Adrenal gland (tissue), 12 donors: ENCODE data around the gene BMP8B. TPM values are rescaled to one million over a fixed set of nuclear protein-coding genes. Genes with fewer than 3 reads are reported as not detected.
"Not testable (repeated sequence)": the region's sequence is repeated elsewhere in the genome, so short reads cannot be mapped to it uniquely, and the experiment has no call there.

Source experiments
- DNase-seq, 7 donors: peaks; one replicate each; pipeline ENCODE4 v3.0.0-alpha.2; 2019 to 2020
- H3K27ac ChIP-seq, 5 donors: fragments of 200-600 bp; sonication (generic) in 4 of 5; 1 replicate in 3 of 5; 2 replicates in 2 of 5; pipeline versions ENCODE4 v1.5.1 to v1.8.0; 2016 to 2020; ENCODE audit warnings: mild to moderate bottlenecking in 1 of 5
- H3K27me3 ChIP-seq: fragments of 200-600 bp; 2 replicates; pipeline ENCODE4 v1.8.0; 2021
- H3K36me3 ChIP-seq, 2 donors: fragments of 200-600 bp; replicated peaks in 1 of 2; 1 replicate in 1 of 2; 2 replicates in 1 of 2; pipeline versions ENCODE4 v1.5.1 to v1.8.0; 2018 to 2022
- H3K4me1 ChIP-seq, 2 donors: fragments of 200-600 bp; replicated peaks in 1 of 2; 1 replicate in 1 of 2; 2 replicates in 1 of 2; pipeline versions ENCODE4 v1.5.1 to v1.8.0; 2018 to 2021
- H3K4me3 ChIP-seq, 4 donors: fragments of 200-600 bp; sonication (generic) in 3 of 4; one replicate each; pipeline ENCODE4 v1.5.1; 2016 to 2018
- H3K9me3 ChIP-seq, 3 donors: fragments of 200-600 bp; sonication (generic) in 1 of 3; replicated peaks in 1 of 3; 1 replicate in 2 of 3; 2 replicates in 1 of 3; pipeline versions ENCODE4 v1.5.1 to v1.8.0; 2016 to 2021
- CTCF ChIP-seq, 6 experiments: fragments of 450-650 bp in 4 of 6; fragments of 200-600 bp in 2 of 6; sonication (generic) in 1 of 6; IDR thresholded peaks; 1 replicate in 5 of 6; 2 replicates in 1 of 6; pipeline versions ENCODE4 v1.5.1 to v1.8.0; 2016 to 2021; ENCODE audit warnings: antibody characterized with exemption in 6 of 6, mild to moderate bottlenecking in 2 of 6, moderate library complexity in 1 of 6
- POLR2A ChIP-seq, 2 donors: fragments of 450-650 bp; IDR thresholded peaks; one replicate each; pipeline ENCODE4 v1.6.1; 2017; ENCODE audit warnings: antibody characterized with exemption in 2 of 2, mild to moderate bottlenecking in 2 of 2, moderate library complexity in 1 of 2
- WGBS, 4 donors: extraction: QIAGEN DNeasy Blood & Tissue Kit in 2 of 4; methylation state at CpG; one replicate each; pipeline versions ENCODE4 v1.1.5 to v1.1.7; 2013 to 2017; 5-methylcytosine and 5-hydroxymethylcytosine counted together
- intact Hi-C, 2 donors: fragments of 100-400 bp; cut with DNase I; formaldehyde crosslinking; loops; one replicate each; pipeline versions ENCODE4 v1.14.1 to v1.15.0; 2022 to 2023
- polyA plus RNA-seq, 3 donors: library from polyadenylated mRNA; stranded (reverse); fragments of 200-250 nt in 2 of 3; fragments of 350-450 nt in 1 of 3; fragmentation: Illumina TruSeq in 1 of 3; extraction: RNeasy Lipid Tissue Mini Kit (QIAGEN cat#74804) in 1 of 3; gene quantifications; one replicate each; pipeline ENCODE4 v1.2.3, GENCODE V29; 2013 to 2014
- total RNA-seq, 9 donors: library from RNA; depleted of rRNA in 4 of 9; stranded (reverse); fragments of >200 nt in 4 of 9; fragments of 120-200 nt in 1 of 9; fragmentation: NEBNext Ultra II Directional in 1 of 9; extraction: Animal tissue kit (Norgen Biotek cat#: 25700) in 1 of 9; gene quantifications; one replicate each; pipeline versions ENCODE4 v1.1.0 to v1.2.4, GENCODE V29; 2013 to 2023
- donor health status: healthy with polysubstance abuse.
- donor health status: Bipolar disorder and iron deficiency.
- donor health status: DM: yes; HTN: yes; CAD: no.
- donor health status: DM: no; HTN: no; CAD: no.
- donor health status: DM: no; HTN: no; CAD: no.
- donor health status: DM: yes; HTN: yes; CAD: no.

Gene BMP8B
- total and polyA plus RNA-seq, 12 donors = 0.09 to 5.9 (median 1.0) TPM; not detected in 1

GRCh38 chr1:39789571-39790110 lies 976 bp upstream of the BMP8B start:
- H3K9me3 ChIP-seq = no peaks in the 10 kb centered on the region
- H3K4me1 ChIP-seq = peaks cover 0 to 6% of the 10 kb centered on the region in 2 donors
- no peaks in the 10 kb centered on the region for H3K36me3 ChIP-seq
- no peak for DNase-seq
- no peaks in the 10 kb centered on the region for H3K27me3 ChIP-seq
- H3K4me3 ChIP-seq = peak overlapping the region in 1 of 4 donors; percentile 65
- WGBS, 4 donors = 46 to 50% (median 49%) methylated on average over 12 to 15 of the region's 15 CpGs
- intact Hi-C loops = no loop called here
- no peak overlapping the region for H3K27ac ChIP-seq
- no peak for TF ChIP-seq CTCF (IDR thresholded peaks at IDR 0.05)
- TF ChIP-seq POLR2A (IDR thresholded peaks at IDR 0.05) = no peak

GRCh38 chr1:39788426-39788757 lies 273 bp downstream of the BMP8B start:
- peak overlapping the region in 2 of 4 donors; percentile 6 to 65 for H3K4me3 ChIP-seq
- H3K27ac ChIP-seq = peak overlapping the region in 1 of 5 donors; percentile 10
- H3K27me3 ChIP-seq = no peaks in the 10 kb centered on the region
- 1 to 3% methylated on average over 20 to 51 of the region's 51 CpGs; no CpG with 5 or more reads in 2 of the 4 donors for WGBS, 4 donors
- H3K9me3 ChIP-seq = no peaks in the 10 kb centered on the region
- H3K4me1 ChIP-seq = peaks cover 0 to 6% of the 10 kb centered on the region in 2 donors
- TF ChIP-seq POLR2A (IDR thresholded peaks at IDR 0.05) (no peak), CTCF (IDR thresholded peaks at IDR 0.05) (no peak)
- DNase-seq = no peak
- no peaks in the 10 kb centered on the region for H3K36me3 ChIP-seq
- intact Hi-C loops = no loop called here

- DNase-seq, H3K4me1 ChIP-seq, H3K27me3 ChIP-seq, intact Hi-C loops, H3K9me3 ChIP-seq, H3K27ac ChIP-seq, H3K36me3 ChIP-seq: not testable (repeated sequence)
- WGBS, 4 donors = 5 to 8% (median 6%) methylated on average over 13 to 53 of the region's 55 CpGs; no CpG with 5 or more reads in 1 of the 4 donors
- H3K4me3 ChIP-seq = peak overlapping the region in 1 of 4 donors; percentile 65
Observed at GRCh38 chr1:39787964-39788363, 701 bp downstream of the BMP8B start.

- WGBS, 4 donors = 60 to 79% (median 69%) methylated on average over 7 to 11 of the region's 11 CpGs
- peaks cover 0 to 6% of the 10 kb centered on the region in 2 donors for H3K4me1 ChIP-seq
- TF ChIP-seq POLR2A (IDR thresholded peaks at IDR 0.05) (no peak), CTCF (IDR thresholded peaks at IDR 0.05) (no peak)
- H3K27me3 ChIP-seq = no peaks in the 10 kb centered on the region
- intact Hi-C loops = no loop called here
- no peak overlapping the region for H3K27ac ChIP-seq
- H3K36me3 ChIP-seq = no peaks in the 10 kb centered on the region
- DNase-seq = no peak
- H3K9me3 ChIP-seq = no peaks in the 10 kb centered on the region
- no peak overlapping the region for H3K4me3 ChIP-seq
Observed at GRCh38 chr1:39787468-39787867, 1.2 kb downstream of the BMP8B start.

GRCh38 chr1:39787108-39787375 lies 1.6 kb downstream of the BMP8B start:
- H3K36me3 ChIP-seq, H3K27ac ChIP-seq, intact Hi-C loops, H3K27me3 ChIP-seq, H3K4me3 ChIP-seq, H3K9me3 ChIP-seq, DNase-seq, H3K4me1 ChIP-seq: not testable (repeated sequence)
- WGBS, 4 donors = 84 to 94% (median 91%) methylated on average over 3 to 5 of the region's 5 CpGs; no CpG with 5 or more reads in 1 of the 4 donors

GRCh38 chr1:39786303-39787107 lies 2.2 kb downstream of the BMP8B start:
- H3K36me3 ChIP-seq, H3K27me3 ChIP-seq, H3K4me3 ChIP-seq, DNase-seq, intact Hi-C loops, H3K9me3 ChIP-seq, H3K4me1 ChIP-seq: not testable (repeated sequence)
- WGBS, 4 donors = 85 to 97% (median 88%) methylated on average over 3 to 9 of the region's 12 CpGs
- peak overlapping the region in 1 of 5 donors; percentile 12 for H3K27ac ChIP-seq

GRCh38 chr1:39782685-39783084 lies 6.0 kb downstream of the BMP8B start:
- H3K9me3 ChIP-seq, DNase-seq, H3K36me3 ChIP-seq, H3K27me3 ChIP-seq, H3K4me3 ChIP-seq, H3K4me1 ChIP-seq, intact Hi-C loops, H3K27ac ChIP-seq: not testable (repeated sequence)
- 79 to 94% (median 88%) methylated on average over 10 of the region's 10 CpGs for WGBS, 4 donors
